ENCODE data around the gene CC2D1B.
"Not testable (repeated sequence)": the region's sequence is repeated elsewhere in the genome, so short reads cannot be mapped to it uniquely, and the experiment has no call there.

Gene CC2D1B, protein sequence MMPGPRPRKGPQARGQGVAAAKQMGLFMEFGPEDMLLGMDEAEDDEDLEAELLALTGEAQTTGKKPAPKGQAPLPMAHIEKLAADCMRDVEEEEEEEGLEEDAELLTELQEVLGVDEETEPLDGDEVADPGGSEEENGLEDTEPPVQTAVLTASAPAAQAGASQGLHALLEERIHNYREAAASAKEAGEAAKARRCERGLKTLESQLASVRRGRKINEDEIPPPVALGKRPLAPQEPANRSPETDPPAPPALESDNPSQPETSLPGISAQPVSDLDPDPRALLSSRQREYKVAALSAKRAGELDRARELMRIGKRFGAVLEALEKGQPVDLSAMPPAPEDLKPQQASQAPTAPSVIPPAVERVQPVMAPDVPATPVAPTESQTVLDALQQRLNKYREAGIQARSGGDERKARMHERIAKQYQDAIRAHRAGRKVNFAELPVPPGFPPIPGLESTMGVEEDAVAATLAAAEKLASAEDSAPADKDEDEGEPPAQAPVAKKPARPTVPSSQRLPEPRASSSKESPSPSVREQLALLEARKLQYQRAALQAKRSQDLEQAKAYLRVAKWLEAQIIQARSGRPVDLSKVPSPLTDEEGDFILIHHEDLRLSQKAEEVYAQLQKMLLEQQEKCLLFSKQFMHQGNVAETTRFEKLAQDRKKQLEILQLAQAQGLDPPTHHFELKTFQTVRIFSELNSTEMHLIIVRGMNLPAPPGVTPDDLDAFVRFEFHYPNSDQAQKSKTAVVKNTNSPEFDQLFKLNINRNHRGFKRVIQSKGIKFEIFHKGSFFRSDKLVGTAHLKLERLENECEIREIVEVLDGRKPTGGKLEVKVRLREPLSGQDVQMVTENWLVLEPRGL

DNA sequence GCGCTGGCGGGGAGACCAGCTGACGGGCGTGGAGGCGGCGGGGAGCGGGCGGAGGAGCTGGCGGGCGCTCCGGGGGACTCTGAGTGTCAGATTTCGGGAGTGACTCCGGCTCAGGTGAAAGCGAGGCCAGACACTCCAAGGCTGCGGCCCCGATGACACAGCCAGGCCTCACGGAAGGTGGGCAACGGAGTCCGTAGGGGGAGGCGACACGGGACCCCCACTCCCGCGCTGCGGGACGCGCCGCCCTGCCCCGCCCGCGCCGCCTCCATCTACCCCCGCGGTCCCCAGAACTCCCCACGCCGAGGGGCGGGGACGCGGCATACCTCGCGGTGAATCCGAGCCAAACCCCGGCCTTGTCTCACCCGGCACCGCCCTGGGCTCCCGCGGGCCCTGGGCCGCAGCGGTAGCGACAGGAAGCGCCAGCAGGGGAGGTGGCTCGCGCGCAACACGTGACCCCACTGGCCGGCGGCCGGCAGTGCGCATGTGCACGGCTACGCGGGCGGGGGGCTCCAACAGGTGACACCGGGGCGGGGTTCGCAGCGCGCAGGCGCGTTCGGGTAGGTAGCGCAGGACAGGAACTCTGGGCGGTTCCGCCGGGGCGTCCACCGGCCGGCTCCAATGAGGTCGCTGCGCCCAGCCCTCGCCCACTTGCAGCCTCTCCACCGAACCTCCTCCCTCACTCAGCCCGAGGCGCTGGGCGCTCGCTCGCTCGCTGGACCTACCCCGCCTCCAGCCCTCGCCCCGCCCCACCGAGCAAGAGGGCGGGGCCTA, at the start of gene CC2D1B:
Gene CC2D1B (minus strand): TSS at position 460 of the 771 bp plus-strand sequence. CDS start 1,585 bp downstream, outside the sequence.
- peak; percentile 97 to 99 (median 97) for DNase-seq (ENCODE audit: low read depth in 3 of 3)

DNA sequence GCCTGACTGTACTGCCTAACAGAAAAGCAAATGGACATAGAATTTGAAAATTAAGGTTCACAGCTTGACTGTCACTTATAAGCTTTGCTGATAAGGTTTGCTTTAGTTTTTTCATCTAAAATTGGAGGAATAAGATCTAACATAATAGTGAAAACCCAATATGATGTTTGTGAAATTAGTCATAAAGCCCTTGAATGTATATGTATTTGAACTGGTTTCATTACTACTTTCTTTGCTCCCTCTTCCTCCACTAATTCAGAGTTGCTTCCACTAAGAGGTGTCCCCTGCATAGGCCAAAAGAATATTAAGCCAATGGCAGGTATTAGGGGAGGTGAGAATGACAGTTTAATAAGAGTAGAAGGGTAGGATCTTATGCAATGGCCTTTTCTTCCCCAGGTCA, 48.9 kb upstream of the CC2D1B start:
- no peak for DNase-seq (ENCODE audit: low read depth in 3 of 3)

DNA sequence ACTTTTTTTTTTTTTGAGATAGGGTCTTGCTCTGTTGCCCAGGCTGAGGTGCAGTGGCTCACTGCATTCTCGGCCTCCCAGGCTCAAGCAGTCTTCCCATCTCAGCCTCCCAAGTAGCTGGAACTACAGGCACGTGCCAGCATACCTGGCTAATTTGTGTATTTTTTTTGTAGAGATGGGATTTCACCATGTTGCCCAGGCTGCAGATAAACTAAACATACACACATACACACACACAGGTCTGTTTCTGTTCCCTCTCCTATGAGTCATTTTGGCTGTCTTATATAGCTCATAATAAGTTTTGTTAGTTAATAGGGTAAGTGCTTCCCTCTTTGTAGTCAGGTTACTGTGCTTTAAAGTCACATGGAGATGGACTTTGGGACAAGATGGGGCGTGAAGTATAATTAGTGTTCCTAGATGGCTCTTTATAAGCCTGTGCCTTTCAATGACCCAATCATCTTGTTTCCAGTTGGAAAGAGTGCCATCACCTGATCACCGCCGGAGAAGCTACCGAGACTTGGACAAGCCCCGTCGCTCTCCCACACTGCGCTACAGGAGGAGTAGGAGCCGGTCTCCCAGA, 47.5 kb upstream of the CC2D1B start:
- no peak for DNase-seq (ENCODE audit: low read depth in 3 of 3)

DNA sequence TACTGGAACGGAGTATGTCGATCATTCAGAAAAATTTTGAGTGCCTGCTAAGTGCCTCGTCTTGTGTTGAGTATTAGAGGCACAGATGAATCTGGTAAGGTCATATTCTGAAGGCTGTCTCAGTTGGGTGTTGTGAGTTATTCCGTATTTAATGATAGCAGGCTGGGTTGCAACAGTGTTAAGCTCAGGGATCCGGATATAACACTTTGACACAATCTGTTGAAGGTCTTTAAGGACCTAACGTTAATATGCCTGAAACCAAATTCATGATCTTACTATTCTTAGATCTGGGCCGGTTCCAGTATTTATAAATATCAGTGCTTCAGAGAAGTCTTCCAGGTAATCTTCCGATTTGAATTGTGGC, 39.0 kb upstream of the CC2D1B start:
- no peak for DNase-seq (ENCODE audit: low read depth in 3 of 3)

DNA sequence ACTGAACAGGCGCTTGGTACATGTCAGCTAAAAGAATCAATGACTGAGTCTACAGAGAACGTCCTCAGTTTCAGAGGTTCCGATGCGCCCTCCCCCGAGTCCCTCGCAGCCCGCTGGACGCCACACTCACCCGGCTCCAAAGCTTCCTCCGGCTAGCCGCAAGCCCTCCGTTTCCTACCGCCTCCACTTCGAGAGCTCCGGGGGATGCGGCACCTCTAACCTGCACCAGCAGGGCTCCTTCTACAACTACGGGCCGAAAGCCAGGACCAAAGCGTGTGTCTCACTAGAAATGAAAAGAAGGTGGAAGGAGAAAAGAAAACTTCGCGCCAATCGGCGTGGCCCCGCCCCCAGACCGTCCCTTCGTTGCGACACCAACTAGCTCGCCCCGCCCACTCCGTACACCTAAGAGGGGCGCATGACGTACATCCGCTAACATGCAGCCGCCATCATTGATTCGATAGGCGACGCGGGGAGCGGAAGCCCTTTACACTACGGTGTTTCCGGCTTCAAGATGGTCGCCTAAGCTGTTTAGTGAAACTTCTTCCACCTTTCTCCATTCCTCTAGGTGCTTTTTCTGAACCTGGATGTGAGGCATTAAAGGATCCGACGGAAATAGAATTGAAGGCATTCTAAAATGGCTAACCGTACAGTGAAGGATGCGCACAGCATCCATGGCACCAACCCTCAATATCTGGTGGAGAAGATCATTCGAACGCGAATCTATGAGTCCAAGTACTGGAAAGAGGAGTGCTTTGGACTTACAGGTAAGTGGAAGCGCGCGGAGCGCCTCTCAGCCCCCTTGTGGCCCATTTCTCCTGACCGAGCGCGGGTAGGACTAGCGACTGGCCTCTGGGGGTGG, 38.3 kb upstream of the CC2D1B start, which contains the start of the genes ORC1 and PRPF38A:
Gene ORC1 (minus strand): TSS at position 308 of the 859 bp plus-strand sequence. CDS start 2,200 bp downstream, outside the sequence.
Gene PRPF38A (plus strand): TSS at position 487 of the 859 bp plus-strand sequence. CDS start 148 bp downstream, at position 635.
- DNase-seq (ENCODE audit: low read depth in 3 of 3), result peak; percentile 93 to 97 (median 95)

DNA sequence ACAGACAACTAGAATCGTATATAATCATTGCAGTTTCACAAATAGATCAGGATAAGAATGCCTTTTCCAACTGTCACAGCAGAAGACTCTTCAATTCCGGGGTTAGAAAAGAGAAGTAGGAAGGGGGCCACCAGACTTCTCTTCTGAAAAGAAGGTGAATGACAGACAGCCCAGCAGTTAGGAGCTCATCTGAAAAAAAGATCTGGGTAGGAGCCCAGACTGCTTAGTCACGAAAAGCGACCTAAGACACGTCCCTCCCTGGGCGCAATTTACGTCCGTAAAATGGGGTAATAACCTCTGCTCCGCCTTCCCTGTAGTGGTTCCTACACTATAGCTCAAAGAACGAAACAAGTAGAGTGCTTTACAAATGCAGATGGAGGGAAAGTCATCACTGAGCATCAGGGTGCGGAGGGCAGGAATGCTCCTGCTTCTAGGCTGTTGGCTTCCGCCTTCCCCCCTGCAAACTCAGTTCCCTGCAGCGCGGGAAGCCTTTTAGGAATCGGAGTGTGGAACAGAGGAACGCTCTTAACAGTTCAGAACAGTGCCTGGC, 37.6 kb upstream of the CC2D1B start:
- DNase-seq (ENCODE audit: low read depth in 3 of 3), result peak in 2 of 3 experiments; percentile 6 to 16

DNA sequence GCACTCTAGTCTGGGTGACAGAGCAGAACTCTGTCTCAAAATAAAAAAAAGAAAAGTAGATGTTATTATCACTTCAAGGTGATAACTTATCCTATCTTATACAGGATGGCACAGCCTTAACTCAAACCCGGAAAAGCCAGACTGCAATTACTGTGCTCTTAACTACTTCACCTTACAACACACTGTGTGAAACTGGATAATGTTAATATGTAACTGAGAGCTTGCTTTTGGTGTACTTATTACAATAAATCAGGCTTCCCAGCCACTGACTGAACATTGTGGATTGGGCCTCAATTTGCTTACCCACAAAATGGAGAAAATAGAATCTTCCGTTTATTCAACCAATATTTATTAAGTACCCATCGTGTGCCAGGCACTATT, 36.8 kb upstream of the CC2D1B start:
- DNase-seq (ENCODE audit: low read depth in 3 of 3), result no peak

DNA sequence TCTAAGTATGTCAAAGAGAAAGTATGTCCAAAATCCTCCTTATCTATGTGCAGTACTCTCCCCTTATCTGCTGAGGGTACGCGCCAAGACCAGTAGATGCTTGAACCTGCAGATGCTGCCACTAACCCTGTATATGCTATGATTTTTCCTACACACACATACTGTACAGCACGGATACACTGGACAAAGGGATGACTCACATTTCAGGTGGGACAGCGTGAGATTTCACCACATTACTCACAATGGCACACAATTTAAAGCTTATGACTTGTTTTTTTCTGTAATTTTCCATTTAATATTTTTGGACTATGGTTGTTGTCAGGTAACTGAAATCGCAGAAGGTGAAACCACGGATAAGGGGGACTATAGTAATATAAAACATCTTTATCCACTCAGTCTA, 34.1 kb upstream of the CC2D1B start:
- DNase-seq (ENCODE audit: low read depth in 3 of 3), result no peak

DNA sequence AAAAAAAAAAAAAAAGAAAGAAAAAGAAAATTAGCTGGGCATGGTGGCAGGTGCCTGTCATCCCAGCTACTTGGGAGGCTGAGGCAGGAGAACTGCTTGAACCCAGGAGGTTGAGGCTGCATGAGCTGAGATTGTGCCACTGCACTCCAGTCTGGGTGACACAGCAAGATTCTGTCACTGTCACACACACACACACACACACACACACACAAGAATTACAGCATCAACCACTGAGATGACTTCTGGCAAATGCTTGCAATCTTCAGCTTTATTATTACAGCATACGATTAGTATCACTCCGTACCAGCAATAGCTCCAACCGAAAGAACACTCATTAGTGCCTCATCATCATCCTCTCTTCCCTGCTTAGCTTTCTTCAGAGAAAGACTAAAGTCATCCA, 33.6 kb upstream of the CC2D1B start:
- DNase-seq (ENCODE audit: low read depth in 3 of 3), result no peak

DNA sequence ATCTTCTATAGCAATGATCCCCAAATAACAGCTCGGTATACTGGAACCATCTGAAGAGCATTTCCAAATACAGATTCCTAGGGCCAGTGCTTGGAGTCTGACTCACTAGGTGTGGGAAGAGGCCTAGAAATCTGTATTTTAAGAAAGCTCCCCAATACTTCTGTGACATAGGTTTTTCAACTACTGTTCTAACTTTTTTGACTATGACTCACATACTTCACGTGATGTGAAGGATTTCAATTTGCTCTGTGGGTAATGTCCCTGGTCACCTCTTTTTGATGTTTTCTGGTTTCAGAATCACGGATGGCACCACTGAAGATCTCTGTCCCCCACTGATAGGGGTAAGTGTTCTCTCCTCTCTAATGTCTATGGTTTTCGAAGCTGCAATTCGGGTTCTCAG, 27.2 kb upstream of the CC2D1B start:
- DNase-seq (ENCODE audit: low read depth in 3 of 3), result no peak

DNA sequence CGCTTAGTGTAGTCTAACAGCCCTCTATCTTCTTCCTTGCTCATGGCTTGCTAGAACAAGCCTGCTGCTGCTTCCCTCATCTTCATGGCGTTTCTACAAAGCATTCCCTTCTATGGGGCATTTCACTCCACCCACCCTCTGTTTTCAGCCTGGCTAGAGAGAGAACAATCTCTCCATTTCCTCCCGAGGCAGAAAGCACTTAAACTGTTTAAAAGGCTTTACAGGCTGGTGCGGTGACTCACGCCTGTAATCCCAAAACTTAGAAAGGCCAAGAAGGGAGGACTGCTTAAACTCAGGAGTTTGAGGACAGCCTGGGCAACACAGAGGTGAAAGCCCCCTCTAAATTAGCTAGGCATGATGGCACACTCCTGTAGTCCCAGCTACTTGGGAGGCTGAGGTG, 20.5 kb upstream of the CC2D1B start:
- DNase-seq (ENCODE audit: low read depth in 3 of 3), result no peak

DNA sequence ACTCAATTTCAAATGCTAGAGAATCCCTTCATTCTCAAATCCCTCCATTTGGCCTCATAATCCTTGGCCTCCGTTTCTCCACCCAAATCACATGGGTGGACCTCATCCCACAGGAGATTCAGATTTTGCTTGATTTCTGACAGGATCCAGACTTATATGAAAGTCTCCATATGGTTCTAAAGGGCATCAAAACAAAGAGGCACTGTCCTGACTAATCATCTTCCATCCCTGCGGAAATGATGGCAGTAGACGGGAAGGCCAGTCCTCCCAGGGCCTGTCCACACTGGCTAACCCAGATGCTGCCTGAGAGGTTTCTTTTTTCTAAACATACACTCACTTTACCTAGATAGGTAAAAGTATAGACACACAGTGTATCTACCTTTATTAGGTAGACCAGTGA, 19.4 kb upstream of the CC2D1B start:
- no peak for DNase-seq (ENCODE audit: low read depth in 3 of 3)

DNA sequence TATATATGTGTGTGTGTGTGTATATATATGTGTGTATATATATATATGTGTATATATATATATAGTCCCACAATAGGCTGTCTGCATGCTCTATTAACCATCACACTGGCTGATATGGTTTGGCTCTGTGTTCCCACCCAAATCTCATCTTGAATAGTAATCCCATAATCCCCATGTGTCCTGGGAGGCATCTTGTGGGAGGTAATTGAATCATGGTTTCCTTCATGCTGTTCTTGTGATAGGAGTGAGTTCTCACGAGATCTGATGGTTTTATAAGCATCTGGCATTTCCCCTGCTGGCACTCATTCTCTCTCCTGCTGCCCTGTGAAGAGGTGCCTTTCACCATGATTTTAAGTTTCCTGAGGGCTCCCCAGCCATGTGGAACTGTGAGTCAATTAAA, 3.8 kb upstream of the CC2D1B start:
- DNase-seq (ENCODE audit: low read depth in 3 of 3), result not testable (repeated sequence)

DNA sequence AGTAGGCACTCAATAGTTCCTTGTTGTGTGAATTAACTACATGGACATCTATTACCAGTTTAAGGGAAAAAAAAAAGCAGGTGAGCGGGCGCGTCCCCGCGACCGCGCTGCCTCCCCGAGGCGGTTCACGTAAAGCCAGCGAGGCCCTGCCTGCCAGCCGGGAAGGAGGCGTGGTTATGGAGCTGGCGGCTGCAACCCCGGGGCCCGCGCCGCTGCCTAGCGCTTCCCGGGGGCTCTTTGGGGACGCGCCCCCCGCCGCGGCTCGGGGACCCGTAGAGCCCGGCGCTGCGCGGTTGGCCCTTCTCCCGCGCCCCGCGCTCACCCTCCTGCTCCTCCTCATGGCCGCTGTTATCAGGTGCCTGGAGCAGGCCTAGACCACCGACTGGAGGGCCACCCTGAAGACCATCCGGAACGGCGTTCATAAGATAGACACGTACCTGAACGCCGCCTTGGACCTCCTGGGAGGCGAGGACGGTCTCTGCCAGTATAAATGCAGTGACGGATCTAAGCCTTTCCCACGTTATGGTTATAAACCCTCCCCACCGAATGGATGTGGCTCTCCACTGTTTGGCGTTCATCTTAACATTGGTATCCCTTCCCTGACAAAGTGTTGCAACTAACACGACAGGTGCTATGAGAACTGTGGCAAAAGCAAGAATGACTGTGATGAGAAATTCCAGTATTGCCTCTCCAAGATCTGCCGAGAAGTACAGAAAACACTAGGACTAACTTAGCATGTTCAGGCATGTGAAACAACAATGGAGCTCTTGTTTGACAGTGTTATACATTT, 2.6 kb upstream of the CC2D1B start:
- peak; percentile 25 to 39 (median 36) for DNase-seq (ENCODE audit: low read depth in 3 of 3)

DNA sequence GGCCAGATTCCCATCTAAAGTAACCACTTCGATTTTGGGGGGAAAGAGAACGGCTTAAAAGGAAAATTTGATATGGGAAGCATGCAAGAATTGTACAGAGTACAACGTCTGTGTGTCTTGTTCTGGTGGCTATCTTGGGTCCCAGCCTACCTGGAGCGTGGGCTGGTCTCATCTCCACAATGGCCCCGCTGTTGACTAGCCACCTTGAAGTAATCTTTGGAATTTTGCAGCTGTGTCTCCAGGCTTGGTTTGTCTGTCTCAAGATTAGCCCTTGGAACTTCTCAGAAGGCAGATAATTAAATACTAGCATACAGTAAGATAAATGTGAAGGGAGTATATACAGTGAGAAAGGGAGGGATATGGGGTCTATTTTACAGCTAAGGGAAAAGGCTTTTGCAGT, 1.3 kb upstream of the CC2D1B start:
- DNase-seq (ENCODE audit: low read depth in 3 of 3), result no peak

DNA sequence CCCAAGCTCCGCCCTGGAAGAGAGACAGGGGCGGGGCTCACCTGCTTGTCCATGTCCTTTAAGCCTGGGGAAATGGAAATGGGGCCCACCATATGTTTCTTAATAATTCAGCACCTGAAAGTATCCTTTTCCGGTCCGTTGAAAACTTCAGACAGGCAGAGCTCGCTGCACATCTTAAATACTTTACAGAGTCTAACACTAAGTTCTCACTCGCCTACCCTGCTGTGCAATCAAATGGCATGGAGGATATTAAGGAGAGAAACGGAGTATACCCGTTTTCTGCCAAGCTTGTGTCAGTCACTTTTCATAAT, 467 bp upstream of the CC2D1B start:
- DNase-seq (ENCODE audit: low read depth in 3 of 3), result no peak

DNA sequence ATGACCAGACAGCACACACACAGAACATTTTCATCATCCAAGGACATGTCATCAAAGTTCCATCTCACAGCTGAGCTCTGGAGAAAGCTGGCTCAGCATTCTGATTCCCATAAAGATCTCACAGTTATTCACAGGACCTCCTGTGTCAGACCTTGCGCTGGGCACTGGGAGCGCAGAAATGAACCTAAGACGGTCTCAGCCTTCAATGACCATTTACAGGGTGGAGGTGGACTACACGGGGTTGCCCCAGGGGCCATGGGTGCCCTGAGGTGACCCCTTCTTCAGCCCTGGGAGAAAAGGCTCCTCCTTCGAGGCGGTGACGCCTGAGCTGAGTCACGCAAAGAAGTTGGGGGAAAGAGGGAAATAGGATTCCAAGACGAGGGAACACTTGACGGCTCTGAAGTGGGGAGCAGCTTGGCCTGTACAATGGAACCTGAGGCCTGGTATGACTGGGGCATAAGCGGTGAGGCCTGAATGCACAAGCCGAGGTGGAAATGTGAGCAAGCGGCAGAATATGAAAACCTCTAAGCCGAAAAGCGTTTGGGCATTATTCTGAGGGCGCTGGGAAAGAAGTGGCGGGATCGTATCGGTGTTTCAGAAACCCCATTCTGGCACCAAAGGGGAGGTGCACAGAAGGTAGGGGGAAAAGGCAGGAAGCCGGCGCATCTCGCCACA, 797 bp downstream of the CC2D1B start:
- DNase-seq (ENCODE audit: low read depth in 3 of 3), result no peak

DNA sequence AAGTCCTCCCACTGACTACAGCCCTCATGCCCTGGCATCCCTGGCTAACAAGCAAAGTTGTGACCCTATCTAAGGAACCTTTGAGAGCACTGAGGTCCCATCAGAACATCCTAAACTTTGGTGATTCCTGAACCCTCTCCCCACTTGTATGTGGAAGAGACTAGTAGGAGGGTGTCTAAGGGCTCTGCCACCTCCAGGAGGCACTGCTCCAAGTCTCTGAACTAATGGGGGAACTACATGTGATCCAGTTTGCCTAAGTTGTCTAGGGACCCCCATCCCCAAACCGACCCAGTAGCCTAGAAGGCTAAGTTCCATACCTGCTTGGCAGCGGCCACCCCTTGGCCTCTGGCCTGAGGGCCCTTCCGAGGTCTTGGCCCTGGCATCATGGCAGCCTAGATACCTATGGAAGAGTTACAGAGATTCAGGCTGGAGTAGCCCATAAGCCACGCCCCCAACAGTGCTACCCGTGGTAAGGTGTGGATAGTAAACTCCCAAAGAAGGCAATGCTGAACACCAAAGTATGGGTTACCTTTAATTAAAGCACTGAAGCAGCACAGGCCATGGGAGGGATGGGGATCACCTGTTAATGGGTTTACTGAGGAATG, 1.7 kb downstream of the CC2D1B start:
- DNase-seq (ENCODE audit: low read depth in 3 of 3), result no peak

DNA sequence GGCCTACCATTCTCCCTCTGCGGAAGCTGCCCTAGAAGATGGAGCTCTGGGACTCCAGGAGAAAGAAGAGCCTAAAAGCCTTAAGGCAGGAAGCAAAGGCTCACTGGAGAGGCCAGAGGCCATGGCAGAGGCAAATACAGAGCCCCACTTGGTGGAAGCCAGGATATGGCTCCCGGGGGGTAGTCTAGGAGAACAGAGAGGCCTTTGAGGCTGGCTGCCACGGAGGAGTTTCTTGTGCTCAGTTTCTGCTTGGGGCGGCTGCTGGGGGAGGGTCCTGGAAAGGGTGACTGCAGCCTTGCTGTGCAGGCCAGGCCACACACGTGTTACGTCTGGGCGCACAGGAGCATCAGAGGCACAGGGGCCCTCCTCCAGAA, 5.4 kb downstream of the CC2D1B start:
- no peak for DNase-seq (ENCODE audit: low read depth in 3 of 3)
